Omental fat pad (tissue), 4 donors: Measurements from ENCODE around the gene RHOJ. TPM values are rescaled to one million over a fixed set of nuclear protein-coding genes. Genes with fewer than 3 reads are reported as not detected.

Experiments
- ATAC-seq: fragments of 150-250 bp; one replicate; pipeline ENCODE4 v1.9.1; 2016; ENCODE audit warnings: mild to moderate bottlenecking, moderate library complexity; ENCODE audit not compliant: low FRiP score
- DNase-seq: peaks from one replicate; pipeline ENCODE4 v3.0.0-alpha.2; 2019; ENCODE audit warnings: low spot score
- CTCF ChIP-seq, 3 donors: fragments of 450-650 bp; IDR thresholded peaks; one replicate each; pipeline ENCODE4 v1.5.1; 2016 to 2017; ENCODE audit warnings: antibody characterized with exemption in 3 of 3, mild to moderate bottlenecking in 3 of 3, moderate library complexity in 2 of 3
- total RNA-seq, 4 donors: library from RNA; depleted of rRNA; stranded (reverse); fragments of >200 nt; gene quantifications; one replicate each; pipeline ENCODE4 v1.1.0, GENCODE V29; 2016

RHOJ gene
- total RNA-seq, 4 donors from 2014 or later, result 5.2 to 33.9 (median 11.8) TPM

GRCh38 chr14:63191211-63191610, 13.0 kb upstream of the RHOJ start:
- no peak for DNase-seq
- TF ChIP-seq CTCF (IDR thresholded peaks at IDR 0.05), result no peak
- no peak for ATAC-seq

GRCh38 chr14:63192085-63192484, 12.2 kb upstream of the RHOJ start:
- DNase-seq (no peak), ATAC-seq (peak; percentile 81)
- no peak for TF ChIP-seq CTCF (IDR thresholded peaks at IDR 0.05)

GRCh38 chr14:63193236-63193635, 11.0 kb upstream of the RHOJ start:
- no peak for ATAC-seq

GRCh38 chr14:63200035-63200740, 4.1 kb upstream of the RHOJ start:
- no peak for DNase-seq
- no peak for TF ChIP-seq CTCF (IDR thresholded peaks at IDR 0.05)
- ATAC-seq, result no peak

More at GRCh38 chr14:63193236-63193635, 11.0 kb upstream of the RHOJ start:
- TF ChIP-seq CTCF (IDR thresholded peaks at IDR 0.05), result no peak
- DNase-seq, result no peak

- no peak for TF ChIP-seq CTCF (IDR thresholded peaks at IDR 0.05)
- DNase-seq, result no peak
- ATAC-seq, result no peak
Measured at GRCh38 chr14:63200767-63201166, 3.5 kb upstream of the RHOJ start.

- no peak for DNase-seq
- no peak for TF ChIP-seq CTCF (IDR thresholded peaks at IDR 0.05)
- ATAC-seq, result no peak
Measured at GRCh38 chr14:63203015-63203414, 1.2 kb upstream of the RHOJ start.
